Hepatic stellate cell (primary cell): ENCODE results near the gene PHKA1.
"Not testable (repeated sequence)": the region's sequence is repeated elsewhere in the genome, so short reads cannot be mapped to it uniquely, and the experiment has no call there.

Experiments used
- DNase-seq: peaks from one replicate; pipeline ENCODE4 v3.0.0; 2011; ENCODE audit warnings: low spot score

The PHKA1 gene

DNA sequence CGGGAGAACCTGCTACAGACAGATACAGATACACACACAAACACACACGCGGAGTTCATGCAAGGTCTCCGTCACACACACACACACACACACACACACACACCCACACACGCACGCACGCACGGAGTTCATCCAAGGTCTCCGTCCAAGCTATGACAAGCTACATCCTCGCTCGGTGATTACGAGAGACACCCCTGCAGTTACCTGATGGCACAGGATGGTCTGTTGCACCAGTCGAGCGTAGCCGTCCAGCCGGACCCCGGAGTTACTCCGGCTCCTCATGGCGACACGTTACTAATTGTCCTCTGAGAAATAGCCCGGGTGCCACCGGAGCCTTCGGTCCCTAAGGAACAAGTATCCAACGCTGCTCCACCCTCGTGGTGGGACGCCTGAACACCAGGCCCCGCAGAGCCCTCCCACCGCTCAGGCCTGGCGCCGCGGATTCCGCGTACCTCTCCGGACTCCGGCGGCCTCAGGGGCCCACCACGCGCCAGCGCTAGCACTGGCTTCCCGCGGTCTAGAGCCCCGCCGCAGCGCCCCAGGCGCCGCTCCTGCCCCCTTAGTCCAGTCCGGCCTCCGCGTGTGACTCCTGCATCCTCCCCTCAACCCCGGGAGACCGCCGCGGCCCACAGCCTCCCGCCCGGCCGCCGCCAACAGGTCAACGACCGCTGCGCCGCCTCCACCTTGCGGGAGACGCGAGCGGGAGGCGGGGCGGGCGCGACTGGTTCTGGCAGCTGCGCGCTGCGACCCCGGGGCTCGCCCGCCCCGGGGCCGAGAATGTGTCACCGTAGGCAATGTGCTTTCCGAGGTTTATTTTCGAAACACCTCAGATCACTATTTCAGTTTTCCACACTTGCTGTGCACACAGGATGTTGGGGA, at the start of gene PHKA1:
Gene PHKA1 (minus strand): TSS at position 708 of the 879 bp plus-strand sequence. CDS start 426 bp downstream, at position 282.
- not testable (repeated sequence) for DNase-seq

DNA sequence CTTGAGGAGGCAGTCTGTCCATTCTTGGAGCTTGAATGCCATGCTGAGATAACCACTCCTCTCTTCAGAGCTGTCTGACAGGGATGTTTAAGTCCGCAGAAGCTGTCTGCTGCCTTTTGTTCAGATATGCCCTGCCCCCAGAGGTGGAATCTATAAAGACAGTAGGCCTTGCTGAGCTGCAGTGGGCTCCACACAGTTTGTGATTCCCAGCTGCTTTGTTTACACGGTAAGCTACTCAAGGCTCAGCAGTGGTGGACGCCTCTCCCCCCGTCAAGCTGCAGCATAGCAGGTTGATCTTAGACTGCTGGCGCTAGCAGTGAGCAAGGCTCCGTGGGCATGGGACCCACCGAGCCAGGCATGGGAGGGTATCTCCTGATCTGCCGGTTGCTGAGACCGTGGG, 46.3 kb upstream of the PHKA1 start:
- not testable (repeated sequence) for DNase-seq

DNA sequence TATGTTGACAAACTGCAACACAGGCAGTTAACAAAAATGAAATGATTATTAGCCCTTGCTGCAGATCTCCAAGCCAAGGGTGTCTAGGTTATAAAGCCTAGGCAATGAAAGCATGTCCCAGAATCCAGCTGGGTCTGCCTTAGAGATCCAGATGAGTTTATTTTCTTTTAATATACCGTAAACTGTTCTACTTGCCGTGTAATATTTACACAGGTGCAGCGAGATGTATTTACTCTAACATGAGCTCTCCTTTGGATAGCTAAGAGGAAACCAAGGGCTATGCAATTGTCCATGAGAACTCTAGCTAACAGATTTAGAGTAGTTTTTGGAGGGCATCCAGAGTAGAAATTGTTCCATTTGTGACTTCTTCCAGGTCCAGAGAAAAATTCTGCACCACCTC, 34.4 kb upstream of the PHKA1 start:
- DNase-seq: not testable (repeated sequence)

DNA sequence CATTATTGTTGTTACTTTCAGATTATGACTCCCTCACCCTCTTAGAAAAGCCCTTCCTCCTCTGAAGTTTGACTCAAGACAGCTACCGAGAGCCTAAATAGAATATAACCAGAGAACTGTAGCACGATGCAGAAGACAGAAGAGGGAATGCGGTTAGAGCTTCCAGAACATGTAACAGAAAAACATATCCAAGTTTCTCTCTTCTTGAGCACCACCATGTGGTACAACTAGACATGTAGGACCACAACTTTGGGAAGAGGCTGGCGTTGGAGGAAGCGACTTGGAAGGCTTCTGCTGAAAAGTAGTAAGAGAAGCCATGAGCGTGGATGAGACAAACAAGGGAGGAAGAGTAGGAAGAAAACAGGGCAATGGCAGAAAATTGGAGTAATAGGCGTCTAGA, 31.4 kb upstream of the PHKA1 start:
- DNase-seq: not testable (repeated sequence)

DNA sequence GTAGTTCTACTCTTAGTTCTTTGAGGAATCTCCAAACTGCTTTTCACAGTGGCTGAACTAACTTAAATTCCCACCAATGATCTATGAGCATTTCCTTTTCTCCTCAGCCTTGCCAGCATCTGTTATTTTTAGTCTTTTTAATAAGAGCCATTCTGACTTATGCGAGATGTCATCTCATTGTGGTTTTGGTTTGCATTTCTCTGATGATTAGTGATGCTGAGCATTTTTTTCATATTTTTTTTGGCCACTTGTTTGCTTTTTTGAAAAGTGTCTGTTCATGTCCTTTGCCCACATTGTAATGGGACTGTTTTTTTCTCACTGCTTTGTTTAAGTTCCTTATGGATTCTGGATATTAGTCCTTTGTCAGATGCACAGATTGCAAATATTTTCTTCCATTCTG, 21.5 kb upstream of the PHKA1 start:
- DNase-seq: no peak

DNA sequence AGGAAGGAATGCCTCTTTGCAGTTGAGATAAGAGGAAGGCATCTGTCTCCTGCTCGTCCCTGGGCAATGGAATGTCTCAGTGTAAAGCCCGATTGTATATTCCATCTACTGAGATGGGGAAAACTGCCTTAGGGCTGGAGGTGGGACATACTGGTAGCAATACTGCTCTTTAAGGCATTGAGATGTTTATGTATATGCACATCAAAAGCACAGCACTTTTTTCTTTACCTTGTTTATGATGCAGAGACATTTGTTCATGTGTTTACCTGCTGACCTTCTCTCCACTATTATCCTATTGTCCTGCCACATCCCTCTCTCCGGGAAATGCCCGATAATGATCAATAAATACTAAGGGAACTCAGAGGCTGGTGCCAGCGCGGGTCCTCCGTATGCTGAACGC, 19.5 kb upstream of the PHKA1 start:
- not testable (repeated sequence) for DNase-seq

DNA sequence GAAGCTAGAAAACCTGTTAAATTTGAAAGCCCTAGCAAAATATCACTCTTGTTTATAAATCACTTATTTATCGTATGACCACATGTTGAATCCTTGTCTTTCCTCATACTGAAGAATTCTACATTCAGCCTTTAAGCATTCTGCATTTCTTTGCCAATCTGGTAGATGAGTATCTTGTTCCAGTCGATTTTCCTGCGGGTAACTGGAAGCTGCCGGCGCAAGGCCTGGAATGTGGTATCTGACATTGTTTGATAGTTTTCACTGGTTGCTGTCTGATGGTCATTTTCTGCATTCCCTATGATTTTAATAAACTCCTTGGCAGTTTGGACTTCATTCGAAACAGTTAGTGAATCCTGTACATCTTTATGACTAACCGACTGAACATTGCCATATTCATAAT, 13.7 kb upstream of the PHKA1 start:
- DNase-seq: no peak

DNA sequence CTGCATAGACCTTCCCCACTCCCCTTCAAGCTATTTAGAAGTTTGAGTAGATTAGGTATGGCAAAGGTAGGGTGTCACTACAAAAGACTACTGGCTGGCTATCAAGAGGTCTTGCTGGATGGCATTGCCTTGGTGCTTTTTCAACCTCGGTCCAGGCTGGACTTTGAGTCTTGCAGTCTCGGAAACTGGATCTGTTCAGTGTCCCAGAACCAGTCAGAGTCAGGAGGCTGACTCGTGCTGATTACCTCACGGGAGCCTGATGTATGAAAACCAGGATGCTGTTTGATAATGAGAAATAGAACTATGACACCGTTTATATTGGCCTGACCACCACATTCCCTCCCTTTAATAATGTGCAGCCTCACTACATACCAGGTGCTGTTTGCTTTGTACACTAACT, 2.7 kb upstream of the PHKA1 start:
- no peak for DNase-seq

DNA sequence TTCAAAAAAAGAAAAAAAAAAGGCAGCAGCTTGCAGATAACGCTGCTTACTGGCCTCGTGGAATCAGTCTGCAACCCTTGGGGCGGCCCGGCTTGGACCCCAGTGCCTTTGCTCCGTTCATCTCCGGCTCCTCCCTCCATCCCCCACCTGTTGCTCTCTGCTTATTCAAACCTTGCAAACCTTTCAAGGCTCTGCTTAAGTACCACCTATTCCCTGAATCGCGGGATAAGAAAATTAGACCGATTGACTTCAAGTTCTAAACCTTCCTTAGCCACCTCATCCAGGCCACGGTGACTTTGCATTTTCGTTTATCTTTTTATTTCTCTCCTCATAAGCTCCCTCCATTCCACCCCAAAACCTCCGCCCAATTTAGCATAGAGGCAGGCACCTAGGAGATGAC, 1.4 kb upstream of the PHKA1 start:
- no peak for DNase-seq

DNA sequence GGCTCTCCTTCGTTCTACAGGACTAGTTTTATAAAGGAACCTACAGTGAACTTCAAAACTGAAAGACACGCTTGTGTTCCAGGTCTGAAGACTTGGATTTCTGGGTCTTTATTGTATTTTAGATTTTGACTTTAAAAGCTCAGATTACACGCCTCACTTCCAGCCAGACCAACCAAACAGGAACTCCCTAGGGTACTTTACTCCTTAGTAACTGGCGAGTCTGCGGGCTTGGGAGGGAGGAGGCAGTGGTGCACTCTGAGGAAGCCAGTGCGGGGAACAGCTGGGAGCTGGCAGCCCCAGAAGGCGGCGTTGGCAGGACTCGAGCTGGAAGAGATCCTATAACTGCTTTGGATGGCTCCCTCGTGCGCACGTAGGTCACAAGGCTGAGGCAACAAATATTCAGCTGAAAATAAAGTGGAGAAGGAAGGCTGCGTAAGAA, 391 bp upstream of the PHKA1 start:
- peak; percentile 36 for DNase-seq

DNA sequence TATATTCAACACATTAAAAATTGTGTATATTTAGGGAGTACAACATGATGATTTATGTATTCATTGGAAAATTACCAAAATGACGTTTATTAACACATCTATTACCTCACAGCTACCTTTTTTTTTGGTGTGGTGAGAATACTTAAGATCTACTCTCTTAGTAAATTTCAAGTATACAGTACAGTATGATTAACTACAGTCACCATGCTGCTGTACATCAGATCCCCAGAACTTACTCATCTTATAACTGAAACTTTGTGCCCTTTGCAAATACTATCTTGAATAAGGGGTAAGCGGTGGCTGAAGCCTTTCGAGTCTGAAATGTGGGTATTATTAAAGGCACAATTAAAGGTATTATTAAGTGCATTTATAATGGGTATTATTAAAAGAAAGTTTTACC, 976 bp downstream of the PHKA1 start:
- no peak for DNase-seq

DNA sequence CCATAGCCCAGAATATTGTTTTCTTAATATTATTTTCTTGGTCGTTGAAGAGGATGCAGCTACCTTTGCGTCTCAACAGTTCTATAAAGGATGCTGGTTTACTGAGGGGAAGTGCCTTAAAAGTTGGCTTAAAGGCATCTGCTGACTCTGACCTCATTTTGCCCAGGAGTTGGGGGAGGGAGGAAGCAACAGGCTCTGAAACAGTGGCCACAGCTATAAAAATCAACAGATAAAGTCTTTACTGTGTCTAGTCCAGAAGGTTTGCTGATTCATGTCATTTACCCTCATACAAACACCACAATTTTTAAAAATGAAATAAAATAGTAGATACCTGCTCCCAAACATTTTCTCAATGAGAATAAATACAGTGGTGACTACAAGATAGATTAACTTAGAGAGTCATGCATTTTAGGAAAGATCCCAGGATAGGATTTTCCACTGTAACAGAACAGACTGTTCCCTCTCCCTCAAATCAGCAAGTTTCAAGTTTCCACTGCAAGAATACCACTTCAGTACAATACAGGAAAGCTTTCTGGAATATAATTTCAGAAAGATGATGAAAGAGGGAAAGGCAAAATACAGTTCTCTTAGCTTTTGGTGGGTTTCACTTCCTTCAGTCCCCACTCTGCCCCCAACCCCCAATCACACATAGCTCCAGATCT, 1.9 kb downstream of the PHKA1 start:
- no peak for DNase-seq

DNA sequence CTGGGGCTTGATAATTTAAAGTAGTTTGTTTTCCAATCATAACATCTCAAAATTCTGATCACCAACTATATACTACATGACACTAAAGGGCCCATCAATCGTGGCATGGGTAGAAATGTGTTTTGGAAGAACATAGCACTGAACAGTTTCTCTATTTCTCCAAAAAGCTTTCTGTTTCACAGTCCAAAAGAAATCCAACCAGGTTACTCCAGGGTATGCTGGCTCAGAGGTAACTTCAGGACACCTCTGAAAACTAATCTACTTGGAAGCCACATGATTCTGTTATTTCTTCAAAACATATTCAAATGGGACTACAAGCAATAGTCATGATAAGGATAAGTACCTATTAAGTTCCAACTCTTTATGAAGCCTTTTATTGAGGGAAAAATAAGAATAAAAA, 8.3 kb downstream of the PHKA1 start:
- no peak for DNase-seq

DNA sequence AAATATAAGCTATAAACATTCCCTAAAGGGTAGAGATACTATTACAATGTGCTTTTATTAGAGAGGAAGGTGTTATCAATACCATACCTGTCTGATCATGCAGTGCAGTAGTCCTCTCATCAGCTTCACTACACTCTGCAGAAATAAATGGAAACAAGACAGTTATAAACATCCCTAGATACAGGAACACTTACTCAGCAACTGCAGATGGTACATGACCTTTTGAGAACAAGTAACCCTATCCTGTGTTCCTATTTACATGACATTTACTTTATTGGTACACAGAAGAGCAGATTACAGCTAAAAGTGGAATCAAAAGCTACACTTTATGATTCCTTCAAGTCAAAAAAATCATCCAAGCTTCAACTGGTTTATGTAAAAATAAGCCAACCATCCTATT, 9.0 kb downstream of the PHKA1 start:
- no peak for DNase-seq

DNA sequence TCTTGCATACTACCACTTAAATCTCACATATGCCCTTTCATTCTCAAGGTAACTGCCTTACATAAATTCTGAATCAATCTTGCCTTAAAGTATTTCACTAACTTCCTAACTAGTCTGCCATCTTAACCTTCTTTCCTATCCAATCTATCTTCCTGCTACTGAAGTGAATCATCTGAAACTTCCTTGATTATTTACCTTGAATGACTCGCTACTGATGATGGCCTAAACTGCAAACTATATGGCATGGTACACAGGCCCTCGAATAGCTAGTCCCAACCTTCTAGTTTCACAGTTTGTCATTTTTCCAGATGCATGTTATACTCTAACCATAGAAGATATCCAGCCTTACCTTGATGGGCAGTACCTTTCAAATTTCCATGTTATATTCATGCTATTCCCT, 19.9 kb downstream of the PHKA1 start:
- DNase-seq: no peak

DNA sequence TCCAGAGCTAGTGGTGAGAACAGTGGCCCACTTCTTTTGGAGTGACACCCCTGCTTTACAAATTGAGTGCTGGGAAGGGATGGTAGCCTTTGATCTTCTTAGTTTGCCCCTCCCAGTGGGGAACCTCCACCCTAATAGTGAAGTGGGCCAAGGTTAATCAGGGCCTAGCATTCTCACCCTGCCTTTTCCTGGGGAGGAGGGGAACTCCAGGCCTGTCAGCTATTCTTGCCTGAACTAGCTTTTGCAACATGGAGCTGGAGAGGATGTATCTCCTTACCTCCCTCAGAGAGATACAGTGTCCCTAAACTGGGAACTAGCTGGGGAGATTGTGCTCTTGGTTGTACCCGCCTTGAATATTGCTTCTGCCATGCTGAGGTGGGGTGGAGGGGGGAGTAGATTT, 20.6 kb downstream of the PHKA1 start:
- no peak for DNase-seq

DNA sequence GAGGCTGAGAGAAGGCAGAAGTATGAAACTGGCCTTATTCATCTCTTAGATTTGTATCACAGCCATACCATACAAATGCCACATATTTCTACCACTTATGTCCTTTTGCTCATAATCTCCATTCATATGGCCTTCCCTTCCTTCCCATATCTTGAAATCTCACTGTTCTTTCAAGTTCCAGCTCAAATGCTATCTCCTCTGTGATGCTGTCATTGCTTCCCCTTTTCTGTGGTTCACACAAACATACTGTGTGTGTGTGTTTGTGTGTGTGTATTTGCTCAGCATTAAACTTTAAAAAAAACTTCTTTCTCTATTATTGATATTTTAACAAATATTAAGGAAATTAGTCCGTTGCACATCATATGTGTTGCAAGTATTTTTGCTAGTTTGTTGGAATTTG, 26.7 kb downstream of the PHKA1 start:
- no peak for DNase-seq

DNA sequence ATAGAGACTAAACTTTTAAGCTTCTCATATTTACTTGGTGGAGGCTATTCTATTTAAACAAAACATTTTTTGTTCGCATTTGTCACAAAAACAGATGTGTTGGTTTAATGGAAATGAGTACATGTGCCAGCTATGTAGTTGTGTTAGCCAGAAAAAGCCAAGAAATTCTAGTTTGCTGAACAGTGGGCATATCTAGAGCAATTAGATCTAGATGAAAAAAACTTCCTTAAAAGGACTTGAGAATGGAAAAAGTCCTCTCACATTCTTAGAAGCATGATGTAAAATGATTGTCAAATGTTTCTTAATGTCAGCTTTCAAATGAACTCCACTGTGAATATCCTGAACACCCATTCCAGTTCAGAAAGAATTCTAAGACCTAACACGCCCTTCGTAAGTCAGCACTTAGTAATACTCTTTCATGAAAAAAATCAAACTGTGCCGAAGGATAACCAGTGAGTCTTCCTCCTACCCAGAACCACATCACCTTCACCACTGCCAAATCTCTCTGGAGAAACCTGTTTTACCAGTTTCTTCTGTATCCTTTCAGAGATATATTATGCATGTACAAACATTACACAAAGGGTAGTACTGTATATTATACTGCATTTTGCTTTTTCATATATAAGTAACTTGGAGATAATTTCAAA, 28.2 kb downstream of the PHKA1 start:
- no peak for DNase-seq

DNA sequence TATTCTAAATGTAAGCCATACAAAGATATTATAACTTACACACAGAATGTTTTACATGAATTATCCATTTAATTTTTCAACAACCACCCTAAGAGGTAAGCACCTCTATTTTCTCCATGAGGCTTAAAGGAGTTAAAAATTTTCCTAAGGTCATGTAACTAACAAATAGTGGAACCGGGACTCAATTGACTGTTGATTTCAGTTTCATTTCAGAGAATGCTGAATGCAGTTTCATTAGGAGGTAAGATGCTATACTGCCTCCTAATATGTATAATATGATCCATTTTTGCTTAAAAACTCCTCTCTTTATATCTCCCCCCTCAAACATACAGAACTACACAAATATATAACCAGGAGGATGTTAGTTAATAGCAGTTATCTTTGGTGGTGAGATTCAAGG, 29.1 kb downstream of the PHKA1 start:
- no peak for DNase-seq

DNA sequence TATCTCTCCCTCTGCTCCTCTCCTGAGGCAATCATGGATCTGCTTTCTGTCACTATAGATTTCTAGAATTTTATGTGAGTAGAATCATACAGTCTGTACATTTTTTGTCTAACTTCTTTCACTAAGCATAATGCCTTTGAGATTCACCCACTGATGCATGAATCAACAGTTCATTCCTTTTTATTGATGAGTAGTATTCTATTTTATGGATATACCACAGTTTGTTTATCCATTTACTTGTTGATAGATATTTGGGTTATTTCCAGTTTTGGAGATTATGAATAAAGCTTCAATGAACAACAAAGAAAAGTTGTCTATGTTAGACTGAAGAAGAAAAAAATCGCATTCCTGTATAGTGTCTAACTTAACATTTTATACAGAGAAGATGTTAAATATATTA, 30.5 kb downstream of the PHKA1 start:
- no peak for DNase-seq

DNA sequence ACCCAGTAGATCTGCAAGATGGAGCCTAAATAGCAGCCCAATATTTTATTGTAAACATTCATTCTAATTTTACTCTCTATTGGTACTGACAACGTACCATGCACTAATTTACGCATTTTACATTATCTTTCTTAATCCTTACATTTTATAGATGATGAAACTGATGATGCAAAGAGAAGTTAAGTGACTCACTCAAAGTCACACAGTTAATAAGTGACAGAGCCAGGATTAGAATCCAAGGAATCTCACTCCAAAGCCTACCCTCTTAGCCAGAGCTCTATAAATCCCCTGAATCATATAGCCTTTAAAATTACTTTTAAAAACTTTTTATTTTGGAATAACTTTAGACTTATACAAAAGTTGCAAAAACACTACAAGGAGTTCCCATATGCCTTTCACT, 37.6 kb downstream of the PHKA1 start:
- DNase-seq: no peak

DNA sequence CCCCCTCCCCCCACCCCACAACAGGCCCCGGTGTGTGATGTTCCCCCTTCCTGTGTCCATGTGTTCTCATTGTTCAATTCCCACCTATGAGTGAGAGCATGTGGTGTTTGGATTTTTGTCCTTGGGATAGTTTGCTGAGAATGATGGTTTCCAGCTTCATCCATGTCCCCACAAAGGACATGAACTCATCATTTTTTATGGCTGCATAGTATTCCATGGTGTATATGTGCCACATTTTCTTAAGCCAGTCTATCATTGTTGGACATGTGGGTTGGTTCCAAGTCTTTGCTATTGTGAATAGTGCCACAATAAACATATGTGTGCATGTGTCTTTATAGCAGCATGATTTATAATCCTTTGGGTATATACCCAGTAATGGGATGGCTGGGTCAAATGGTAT, 40.2 kb downstream of the PHKA1 start:
- not testable (repeated sequence) for DNase-seq

DNA sequence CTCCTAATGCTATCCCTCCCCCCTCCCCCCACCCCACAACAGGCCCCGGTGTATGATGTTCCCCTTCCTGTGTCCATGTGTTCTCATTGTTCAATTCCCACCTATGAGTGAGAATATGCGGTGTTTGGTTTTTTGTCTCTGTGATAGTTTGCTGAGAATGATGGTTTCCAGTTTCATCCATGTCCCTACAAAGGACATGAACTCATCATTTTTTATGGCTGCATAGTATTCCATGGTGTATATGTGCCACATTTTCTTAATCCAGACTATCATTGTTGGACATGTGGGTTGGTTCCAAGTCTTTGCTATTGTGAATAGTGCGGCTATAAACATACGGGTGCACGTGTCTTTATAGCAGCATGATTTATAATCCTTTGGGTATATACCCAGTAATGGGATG, 44.6 kb downstream of the PHKA1 start:
- DNase-seq: not testable (repeated sequence)
